Neural progenitor cell (in vitro differentiated cells): ENCODE results near the gene LSP1. TPM values are rescaled to one million over a fixed set of nuclear protein-coding genes. Genes with fewer than 3 reads are reported as not detected.
A peak's percentile ranks its signal among the peaks of the same experiment; 100 is the strongest.

Experiments used
- DNase-seq: peaks from one replicate; pipeline ENCODE4 v3.0.0-alpha.2; 2016; ENCODE audit warnings: low spot score
- H2AFZ ChIP-seq: fragments of 200-600 bp; sonication (generic); replicated peaks from 2 replicates; pipeline ENCODE4 v1.6.1; 2016; ENCODE audit warnings: antibody characterized with exemption
- H3F3A ChIP-seq: fragments of 200-600 bp; sonication (generic); 2 replicates; pipeline ENCODE4 v1.6.1; 2016; ENCODE audit warnings: antibody characterized with exemption, low read depth
- H3K27ac ChIP-seq: fragments of 200-600 bp; sonication (generic); 2 replicates; pipeline ENCODE4 v1.5.1; 2016; ENCODE audit warnings: mild to moderate bottlenecking
- H3K27me3 ChIP-seq: fragments of 200-600 bp; sonication (generic); 2 replicates; pipeline ENCODE4 v1.6.1; 2016; ENCODE audit warnings: mild to moderate bottlenecking, moderate library complexity
- H3K36me3 ChIP-seq: fragments of 200-600 bp; sonication (generic); 2 replicates; pipeline ENCODE4 v1.5.1; 2016
- H3K4me1 ChIP-seq: fragments of 200-600 bp; sonication (generic); 2 replicates; pipeline ENCODE4 v1.6.1; 2016; ENCODE audit warnings: mixed run types
- H3K4me2 ChIP-seq: fragments of 200-600 bp; sonication (generic); 2 replicates; pipeline ENCODE4 v1.6.1; 2016
- H3K4me3 ChIP-seq: fragments of 200-600 bp; sonication (generic); 2 replicates; pipeline ENCODE4 v1.5.1; 2016
- H3K79me2 ChIP-seq: fragments of 200-600 bp; sonication (generic); 2 replicates; pipeline ENCODE4 v1.6.1; 2016; ENCODE audit warnings: low read depth
- H3K9ac ChIP-seq: fragments of 200-600 bp; sonication (generic); 2 replicates; pipeline ENCODE4 v1.6.1; 2016
- H3K9me3 ChIP-seq: fragments of 200-600 bp; sonication (generic); 2 replicates; pipeline ENCODE4 v1.5.1; 2016; ENCODE audit warnings: low read depth
- H4K20me1 ChIP-seq: fragments of 200-600 bp; sonication (generic); 2 replicates; pipeline ENCODE4 v1.6.1; 2016; ENCODE audit warnings: low read depth
- H3K27ac Mint-ChIP-seq: 3 replicates; pipeline ENCODE4 v1.8.0; 2021; ENCODE audit warnings: mixed read lengths
- H3K27me3 Mint-ChIP-seq: 2 replicates; pipeline ENCODE4 v1.8.0; 2022; ENCODE audit warnings: low read depth, mild to moderate bottlenecking, inconsistent platforms, moderate library complexity, mixed read lengths; ENCODE audit not compliant: insufficient read depth
- H3K36me3 Mint-ChIP-seq: 3 replicates; pipeline ENCODE4 v1.8.0; 2021; ENCODE audit warnings: mixed read lengths
- H3K4me1 Mint-ChIP-seq: 3 replicates; pipeline ENCODE4 v1.8.0; 2021; ENCODE audit warnings: mixed read lengths
- H3K4me3 Mint-ChIP-seq: 3 replicates; pipeline ENCODE4 v1.8.0; 2021; ENCODE audit warnings: mild to moderate bottlenecking, moderate library complexity, mixed read lengths
- H3K9me3 Mint-ChIP-seq: 3 replicates; pipeline ENCODE4 v1.8.0; 2020; ENCODE audit warnings: mixed read lengths
- CTCF ChIP-seq: fragments of 200-600 bp; sonication (generic); IDR thresholded peaks from 2 replicates; pipeline ENCODE4 v1.5.1; 2017; ENCODE audit warnings: antibody characterized with exemption, mild to moderate bottlenecking
- EZH2 ChIP-seq: fragments of 200-600 bp; sonication (generic); IDR thresholded peaks from 2 replicates; pipeline ENCODE4 v1.6.1; 2017; ENCODE audit warnings: antibody characterized with exemption, mild to moderate bottlenecking, moderate library complexity
- EZH2phosphoT487 ChIP-seq: fragments of 200-600 bp; sonication (generic); IDR thresholded peaks from 2 replicates; pipeline ENCODE4 v1.6.1; 2017; ENCODE audit warnings: antibody characterized with exemption
- total RNA-seq: library from RNA; depleted of rRNA; stranded (reverse); fragments of >200 nt; gene quantifications from 2 replicates; pipeline ENCODE4 v1.2.3, GENCODE V29; 2015; ENCODE audit warnings: low replicate concordance

The LSP1 gene
- total RNA-seq, 1 donor from 2014 or later, result not detected

DNA sequence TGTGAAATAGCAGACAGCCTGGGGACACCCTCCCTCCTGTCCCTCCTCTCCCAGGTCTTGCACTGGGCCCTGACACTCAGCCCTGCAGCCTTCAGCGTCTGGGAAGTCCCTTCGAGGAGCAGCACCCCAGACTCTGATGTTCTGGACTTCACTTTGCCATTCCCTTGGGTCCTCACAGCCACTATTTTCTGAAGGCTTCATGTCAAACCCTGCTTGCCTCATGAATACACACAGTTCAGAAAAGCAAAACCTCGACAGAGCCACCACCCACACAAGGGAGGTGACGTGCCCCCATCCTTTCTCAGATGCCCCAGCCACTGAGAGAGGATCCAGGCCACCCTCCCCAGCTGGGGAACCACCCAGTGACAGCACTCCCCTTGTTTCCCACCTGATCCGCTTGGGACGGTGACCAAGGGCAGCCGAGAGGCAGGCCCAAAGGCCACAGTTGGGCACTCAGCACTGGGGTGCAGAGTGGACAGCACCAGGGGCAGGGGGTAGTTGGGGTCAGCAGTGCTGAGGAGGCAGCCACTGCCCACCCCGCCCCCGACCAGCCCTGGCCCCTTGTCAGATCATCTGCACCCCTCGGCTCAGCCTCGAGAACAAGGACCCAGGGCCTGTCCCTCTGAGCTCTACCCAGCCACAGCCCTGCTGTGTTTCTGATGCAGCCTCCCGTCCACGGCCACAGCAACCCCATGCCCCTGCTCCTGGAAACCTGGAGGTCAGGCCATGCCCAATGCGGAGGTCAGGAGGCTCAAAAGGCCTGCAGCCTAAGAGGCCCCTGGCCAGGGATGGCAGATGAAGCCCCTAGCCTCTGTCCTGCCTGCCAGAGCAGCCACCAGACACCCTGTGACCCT is 63.5 kb downstream of the LSP1 start:
- Histone ChIP-seq H4K20me1 (no peaks in the 10 kb centered on the region), H3K79me2 (no peaks in the 10 kb centered on the region), H3F3A (no peaks in the 10 kb centered on the region), H3K27ac (no peak overlapping the region), H3K4me3 (no peak overlapping the region), H3K36me3 (no peaks in the 10 kb centered on the region), H3K4me2 (no peak overlapping the region), H3K9me3 (no peaks in the 10 kb centered on the region), H3K27me3 (no peaks in the 10 kb centered on the region), H3K4me1 (no peaks in the 10 kb centered on the region), H2AFZ (no peak overlapping the region), H3K9ac (no peak overlapping the region)
- H3K36me3 Mint-ChIP-seq, result no peaks in the 10 kb centered on the region
- peaks cover 7% of the 10 kb centered on the region for H3K9me3 Mint-ChIP-seq
- DNase-seq, result no peak
- TF ChIP-seq EZH2 (no peak), EZH2phosphoT487 (no peak), CTCF (no peak)
- H3K27ac Mint-ChIP-seq, result no peak overlapping the region
- H3K27me3 Mint-ChIP-seq, result peaks cover 15% of the 10 kb centered on the region
- peaks cover 7% of the 10 kb centered on the region for H3K4me1 Mint-ChIP-seq
- no peak overlapping the region for H3K4me3 Mint-ChIP-seq

DNA sequence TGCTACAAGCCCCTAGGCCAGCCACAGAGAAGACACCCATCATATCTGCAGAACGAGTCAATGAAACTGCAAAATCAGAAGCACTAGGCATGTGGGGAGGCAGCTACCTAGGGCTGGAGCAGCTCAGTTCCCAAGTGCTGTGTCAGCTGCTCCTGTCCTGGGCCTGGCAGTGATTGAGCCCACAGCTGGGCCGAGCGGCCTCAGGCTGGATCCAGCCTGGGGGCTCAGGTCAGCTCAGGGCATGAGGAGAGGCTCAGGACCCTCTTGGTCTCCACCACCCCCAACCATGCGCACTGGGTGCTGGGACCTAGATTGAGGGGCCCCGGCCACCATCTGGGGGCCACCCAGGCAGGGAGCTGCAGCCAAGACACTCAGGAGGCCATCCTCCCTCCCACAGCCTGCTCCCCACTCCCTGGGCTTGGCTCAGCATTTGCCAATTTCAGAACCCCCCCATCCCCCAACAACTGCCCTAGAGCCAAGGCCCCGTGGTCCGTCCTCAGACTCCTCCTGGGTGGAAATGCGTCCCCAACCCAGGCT is 64.2 kb downstream of the LSP1 start:
- no peak overlapping the region for H3K27ac ChIP-seq
- Mint-ChIP-seq H3K36me3 (no peaks in the 10 kb centered on the region), H3K27me3 (peaks cover 15% of the 10 kb centered on the region), H3K27ac (no peak overlapping the region), H3K9me3 (peaks cover 7% of the 10 kb centered on the region), H3K4me3 (no peak overlapping the region), H3K4me1 (peaks cover 12% of the 10 kb centered on the region)
- H3K4me3 ChIP-seq, result no peak overlapping the region
- no peaks in the 10 kb centered on the region for H3K9me3 ChIP-seq
- H3K4me1 ChIP-seq, result no peaks in the 10 kb centered on the region
- no peaks in the 10 kb centered on the region for H4K20me1 ChIP-seq
- TF ChIP-seq EZH2phosphoT487 (no peak), EZH2 (no peak), CTCF (no peak)
- H3K9ac ChIP-seq, result no peak overlapping the region
- no peak overlapping the region for H3K4me2 ChIP-seq
- no peaks in the 10 kb centered on the region for H3K27me3 ChIP-seq
- no peaks in the 10 kb centered on the region for H3F3A ChIP-seq
- no peak overlapping the region for H2AFZ ChIP-seq
- no peaks in the 10 kb centered on the region for H3K36me3 ChIP-seq
- no peak for DNase-seq
- H3K79me2 ChIP-seq, result no peaks in the 10 kb centered on the region

DNA sequence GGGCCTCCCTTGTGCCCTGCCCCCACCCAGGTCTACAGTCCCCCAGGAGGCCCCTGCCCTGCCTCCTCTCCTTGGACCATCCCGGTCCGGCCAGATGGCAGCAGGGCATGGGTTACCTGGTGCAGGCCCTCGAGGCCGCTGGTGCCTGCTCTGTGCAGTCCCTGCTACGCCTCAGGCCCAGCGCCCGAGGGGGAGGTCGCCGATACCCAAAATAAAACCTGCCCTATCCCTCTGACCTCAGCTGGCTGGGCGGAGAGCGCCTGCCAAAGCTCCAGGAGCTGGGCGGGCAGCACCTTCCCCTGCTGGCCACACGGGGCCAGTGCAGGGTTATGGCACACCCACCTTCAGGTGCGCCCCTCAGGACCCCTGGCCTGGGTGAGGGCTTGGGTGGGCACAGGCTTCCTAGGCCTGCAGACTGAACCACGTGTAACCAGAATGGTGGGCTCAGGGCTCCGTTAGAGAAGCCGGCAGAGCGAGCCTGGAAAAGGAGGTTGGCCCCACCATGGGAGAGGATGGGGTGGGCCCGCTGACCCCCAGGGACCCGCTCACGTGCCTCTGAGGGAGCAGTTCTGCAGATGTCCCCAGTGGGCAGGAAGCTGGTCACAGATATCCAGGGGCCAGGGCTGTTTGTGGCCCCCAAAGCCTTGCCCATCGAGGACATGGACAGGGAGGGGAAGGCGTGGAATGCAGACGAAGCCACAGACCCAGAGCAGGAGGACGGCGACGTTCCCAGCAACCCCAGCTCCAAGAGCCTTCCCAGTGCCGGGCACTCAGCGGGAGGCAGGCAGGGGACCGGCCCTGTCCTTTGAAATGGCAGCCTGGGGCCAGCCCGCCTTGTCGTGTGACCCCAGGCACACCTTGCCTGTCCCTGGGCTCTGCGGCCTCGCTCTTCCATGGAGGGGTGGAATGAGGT is 64.9 kb downstream of the LSP1 start:
- H3K9me3 ChIP-seq, result no peaks in the 10 kb centered on the region
- Mint-ChIP-seq H3K9me3 (peaks cover 7% of the 10 kb centered on the region), H3K27ac (no peak overlapping the region), H3K4me3 (no peak overlapping the region), H3K36me3 (no peaks in the 10 kb centered on the region), H3K4me1 (peaks cover 12% of the 10 kb centered on the region), H3K27me3 (peaks cover 15% of the 10 kb centered on the region)
- no peak overlapping the region for H2AFZ ChIP-seq
- peak; percentile 42 for DNase-seq
- H3K4me3 ChIP-seq, result no peak overlapping the region
- H3K4me1 ChIP-seq, result no peaks in the 10 kb centered on the region
- no peak overlapping the region for H3K27ac ChIP-seq
- no peak overlapping the region for H3K9ac ChIP-seq
- no peaks in the 10 kb centered on the region for H4K20me1 ChIP-seq
- TF ChIP-seq EZH2phosphoT487 (no peak), EZH2 (no peak), CTCF (peak; percentile 52)
- H3K36me3 ChIP-seq, result no peaks in the 10 kb centered on the region
- no peak overlapping the region for H3K4me2 ChIP-seq
- no peaks in the 10 kb centered on the region for H3K27me3 ChIP-seq
- H3K79me2 ChIP-seq, result no peaks in the 10 kb centered on the region
- H3F3A ChIP-seq, result no peaks in the 10 kb centered on the region
